RWPE2 (cell line): ENCODE data around the gene ZNF385C.

Source experiments
- ATAC-seq: fragments of 200-7000 bp; cut with Tn5 transposase; 3 replicates; pipeline ENCODE4 v1.9.1; 2021; ENCODE audit warnings: low read depth
- DNase-seq: peaks from one replicate; pipeline ENCODE4 v3.0.0-alpha.2; 2020; ENCODE audit warnings: low spot score
- H3K27ac ChIP-seq: fragments of 450-650 bp; 2 replicates; pipeline ENCODE4 v1.5.1; 2017; ENCODE audit warnings: mild to moderate bottlenecking; ENCODE audit not compliant: poor library complexity, severe bottlenecking
- H3K27me3 ChIP-seq: fragments of 250-450 bp; sonication (Bioruptor Pico); 2 replicates; pipeline ENCODE4 v1.5.1; 2021; ENCODE audit warnings: mild to moderate bottlenecking, moderate library complexity; ENCODE audit not compliant: insufficient read depth, poor library complexity, severe bottlenecking
- H3K36me3 ChIP-seq: fragments of 250-450 bp; sonication (Bioruptor Pico); 2 replicates; pipeline ENCODE4 v1.5.1; 2020; ENCODE audit warnings: low read depth, mild to moderate bottlenecking, moderate library complexity
- H3K4me1 ChIP-seq: fragments of 250-450 bp; sonication (Bioruptor Pico); 2 replicates; pipeline ENCODE4 v1.5.1; 2021; ENCODE audit warnings: mild to moderate bottlenecking, moderate library complexity; ENCODE audit not compliant: insufficient read depth, poor library complexity, severe bottlenecking
- H3K4me3 ChIP-seq: fragments of 250-450 bp; sonication (Bioruptor Pico); 2 replicates; pipeline ENCODE4 v1.5.1; 2021; ENCODE audit warnings: mild to moderate bottlenecking, moderate library complexity; ENCODE audit not compliant: severe bottlenecking
- H3K9me3 ChIP-seq: fragments of 250-450 bp; sonication (Bioruptor Pico); 2 replicates; pipeline ENCODE4 v1.5.1; 2021; ENCODE audit warnings: mild to moderate bottlenecking, moderate library complexity; ENCODE audit not compliant: severe bottlenecking
- TF ChIP-seq, protein P1 (sequence below): fragments of 450-650 bp; IDR thresholded peaks from one replicate; pipeline ENCODE4 v1.5.1; 2017; ENCODE audit warnings: mild to moderate bottlenecking, moderate library complexity; ENCODE audit not compliant: poor library complexity, severe bottlenecking

Gene ZNF385C

GRCh38 chr17:41988418-41988817 lies 109.9 kb downstream of the ZNF385C start:
- DNase-seq (no peak), ATAC-seq (no peak)
- H3K9me3 ChIP-seq: no peaks in the 10 kb centered on the region
- no peaks in the 10 kb centered on the region for H3K4me1 ChIP-seq
- H3K27me3 ChIP-seq: no peaks in the 10 kb centered on the region
- TF ChIP-seq, protein P1, sequence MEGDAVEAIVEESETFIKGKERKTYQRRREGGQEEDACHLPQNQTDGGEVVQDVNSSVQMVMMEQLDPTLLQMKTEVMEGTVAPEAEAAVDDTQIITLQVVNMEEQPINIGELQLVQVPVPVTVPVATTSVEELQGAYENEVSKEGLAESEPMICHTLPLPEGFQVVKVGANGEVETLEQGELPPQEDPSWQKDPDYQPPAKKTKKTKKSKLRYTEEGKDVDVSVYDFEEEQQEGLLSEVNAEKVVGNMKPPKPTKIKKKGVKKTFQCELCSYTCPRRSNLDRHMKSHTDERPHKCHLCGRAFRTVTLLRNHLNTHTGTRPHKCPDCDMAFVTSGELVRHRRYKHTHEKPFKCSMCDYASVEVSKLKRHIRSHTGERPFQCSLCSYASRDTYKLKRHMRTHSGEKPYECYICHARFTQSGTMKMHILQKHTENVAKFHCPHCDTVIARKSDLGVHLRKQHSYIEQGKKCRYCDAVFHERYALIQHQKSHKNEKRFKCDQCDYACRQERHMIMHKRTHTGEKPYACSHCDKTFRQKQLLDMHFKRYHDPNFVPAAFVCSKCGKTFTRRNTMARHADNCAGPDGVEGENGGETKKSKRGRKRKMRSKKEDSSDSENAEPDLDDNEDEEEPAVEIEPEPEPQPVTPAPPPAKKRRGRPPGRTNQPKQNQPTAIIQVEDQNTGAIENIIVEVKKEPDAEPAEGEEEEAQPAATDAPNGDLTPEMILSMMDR: no peak
- no peak overlapping the region for H3K27ac ChIP-seq
- no peak overlapping the region for H3K4me3 ChIP-seq
- peaks cover 96% of the 10 kb centered on the region for H3K36me3 ChIP-seq

GRCh38 chr17:41987642-41988041 lies 110.6 kb downstream of the ZNF385C start:
- no peak overlapping the region for H3K4me3 ChIP-seq
- peaks cover 96% of the 10 kb centered on the region for H3K36me3 ChIP-seq
- no peaks in the 10 kb centered on the region for H3K27me3 ChIP-seq
- no peaks in the 10 kb centered on the region for H3K4me1 ChIP-seq
- DNase-seq (no peak), ATAC-seq (no peak)
- no peaks in the 10 kb centered on the region for H3K9me3 ChIP-seq
- H3K27ac ChIP-seq: no peak overlapping the region
- TF ChIP-seq, protein P1: no peak

DNA sequence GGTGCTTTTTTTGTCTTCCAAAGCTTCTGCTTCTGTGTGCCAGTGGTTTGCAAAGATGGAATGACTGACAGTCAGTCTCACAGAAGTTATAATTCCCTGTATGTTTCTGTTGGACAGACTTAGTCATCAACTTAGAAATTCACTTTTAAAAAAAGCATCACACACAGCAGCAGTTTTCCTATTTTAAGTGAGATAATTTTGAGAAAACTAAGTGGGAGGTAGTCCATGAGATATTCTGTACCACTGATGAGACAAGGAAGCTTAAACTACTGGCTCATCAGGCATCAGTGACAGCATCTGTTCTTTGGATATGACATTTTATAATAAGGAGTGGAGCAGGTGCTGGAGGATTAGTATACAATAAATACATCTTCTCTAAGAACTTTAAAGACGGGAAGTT lies 111.6 kb downstream of the ZNF385C start:
- DNase-seq (no peak), ATAC-seq (no peak)
- no peak overlapping the region for H3K27ac ChIP-seq
- TF ChIP-seq, protein P1: no peak
- peaks cover 96% of the 10 kb centered on the region for H3K36me3 ChIP-seq
- no peaks in the 10 kb centered on the region for H3K27me3 ChIP-seq
- H3K4me1 ChIP-seq: no peaks in the 10 kb centered on the region
- H3K4me3 ChIP-seq: no peak overlapping the region
- H3K9me3 ChIP-seq: no peaks in the 10 kb centered on the region

DNA sequence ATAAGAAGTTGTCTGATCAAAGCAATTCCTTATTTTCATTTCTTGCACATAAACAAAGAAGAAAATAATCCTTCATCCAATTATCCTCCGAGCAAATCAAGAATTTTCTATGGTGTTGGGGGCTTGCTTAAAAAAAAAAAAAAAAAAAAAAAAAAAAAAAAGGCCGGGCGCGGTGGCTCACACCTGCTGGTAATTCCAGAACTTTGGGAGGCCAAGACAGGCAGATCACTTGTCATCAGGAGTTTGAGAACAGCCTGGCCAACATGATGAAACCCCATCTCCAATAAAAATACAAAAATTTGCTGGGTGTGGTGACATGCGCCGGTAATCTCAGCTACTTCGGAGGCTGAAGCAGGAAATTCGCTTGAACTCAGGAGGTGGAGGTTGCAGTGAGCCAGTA lies 112.4 kb downstream of the ZNF385C start:
- DNase-seq (no peak), ATAC-seq (no peak)
- H3K27me3 ChIP-seq: no peaks in the 10 kb centered on the region
- peaks cover 96% of the 10 kb centered on the region for H3K36me3 ChIP-seq
- no peak overlapping the region for H3K27ac ChIP-seq
- TF ChIP-seq, protein P1: no peak
- no peaks in the 10 kb centered on the region for H3K9me3 ChIP-seq
- no peak overlapping the region for H3K4me3 ChIP-seq
- no peaks in the 10 kb centered on the region for H3K4me1 ChIP-seq

GRCh38 chr17:41984454-41984853 lies 113.8 kb downstream of the ZNF385C start:
- H3K4me3 ChIP-seq: no peak overlapping the region
- no peak for ATAC-seq
- H3K36me3 ChIP-seq: peaks cover 95% of the 10 kb centered on the region
- no peaks in the 10 kb centered on the region for H3K9me3 ChIP-seq
- no peak for DNase-seq
- no peaks in the 10 kb centered on the region for H3K4me1 ChIP-seq
- no peaks in the 10 kb centered on the region for H3K27me3 ChIP-seq
- H3K27ac ChIP-seq: no peak overlapping the region
- TF ChIP-seq, protein P1: no peak
